H9 (cell line): ENCODE measurements around the gene GALNT2. TPM values are rescaled to one million over a fixed set of nuclear protein-coding genes. Genes with fewer than 3 reads are reported as not detected.

Experiments used
- DNase-seq: peaks from one replicate; pipeline ENCODE4 v3.0.0-alpha.2; 2017
- H2AFZ ChIP-seq: one replicate; pipeline ENCODE4 v1.6.1; 2013; ENCODE audit warnings: mild to moderate bottlenecking, low read length, control low read depth, moderate library complexity
- H2AK5ac ChIP-seq: 2 replicates; pipeline ENCODE4 v1.6.1; 2013; ENCODE audit warnings: low read length, control low read depth, mixed read lengths; ENCODE audit not compliant: insufficient read length
- H2BK120ac ChIP-seq: one replicate; pipeline ENCODE4 v1.6.1; 2013; ENCODE audit warnings: low read depth, mild to moderate bottlenecking, low read length, control low read depth, inconsistent platforms; ENCODE audit not compliant: poor library complexity, severe bottlenecking
- H2BK12ac ChIP-seq: 2 replicates; pipeline ENCODE4 v1.6.1; 2013; ENCODE audit warnings: low read length, control low read depth, mixed read lengths, low read depth; ENCODE audit not compliant: insufficient read length
- H2BK15ac ChIP-seq: 2 replicates; pipeline ENCODE4 v1.6.1; 2013; ENCODE audit warnings: low read depth, low read length, control low read depth
- H2BK20ac ChIP-seq: one replicate; pipeline ENCODE4 v1.6.1; 2013; ENCODE audit warnings: low read depth, mild to moderate bottlenecking, low read length, control low read depth, inconsistent platforms; ENCODE audit not compliant: poor library complexity, severe bottlenecking
- H2BK5ac ChIP-seq: 2 replicates; pipeline ENCODE4 v1.6.1; 2013; ENCODE audit warnings: low read length, control low read depth, mixed read lengths; ENCODE audit not compliant: insufficient read length
- H3K14ac ChIP-seq: 2 replicates; pipeline ENCODE4 v1.6.1; 2013; ENCODE audit warnings: low read length, control low read depth; ENCODE audit not compliant: insufficient read depth
- H3K18ac ChIP-seq: 2 replicates; pipeline ENCODE4 v1.6.1; 2013; ENCODE audit warnings: low read depth, mild to moderate bottlenecking, mixed read lengths, low read length, control low read depth; ENCODE audit not compliant: insufficient read length
- H3K23ac ChIP-seq: 2 replicates; pipeline ENCODE4 v1.6.1; 2013; ENCODE audit warnings: low read length, control low read depth, mixed read lengths, low read depth; ENCODE audit not compliant: insufficient read length
- H3K23me2 ChIP-seq: 2 replicates; pipeline ENCODE4 v1.6.1; 2013; ENCODE audit warnings: low read depth, mild to moderate bottlenecking, mixed read lengths, low read length, control low read depth; ENCODE audit not compliant: insufficient read length, poor library complexity, severe bottlenecking
- H3K27ac ChIP-seq: 2 replicates; pipeline ENCODE4 v1.5.1; 2013; ENCODE audit warnings: low read length, control low read depth, mixed read lengths, low read depth; ENCODE audit not compliant: insufficient read length
- H3K27me3 ChIP-seq: 2 replicates; pipeline ENCODE4 v1.6.1; 2013; ENCODE audit warnings: low read length, control low read depth, inconsistent platforms; ENCODE audit not compliant: insufficient read depth
- H3K4ac ChIP-seq: 2 replicates; pipeline ENCODE4 v1.6.1; 2013; ENCODE audit warnings: low read depth, mild to moderate bottlenecking, control low read depth, inconsistent platforms, low read length, moderate library complexity
- H3K4me1 ChIP-seq: 2 replicates; pipeline ENCODE4 v1.6.1; 2013; ENCODE audit warnings: low read length, control low read depth, inconsistent platforms; ENCODE audit not compliant: insufficient read depth
- H3K4me2 ChIP-seq: 2 replicates; pipeline ENCODE4 v1.6.1; 2013; ENCODE audit warnings: low read length, control low read depth, mixed read lengths; ENCODE audit not compliant: insufficient read length, insufficient read depth
- H3K56ac ChIP-seq: 2 replicates; pipeline ENCODE4 v1.6.1; 2013; ENCODE audit warnings: low read depth, mild to moderate bottlenecking, mixed read lengths, low read length, control low read depth; ENCODE audit not compliant: insufficient read length
- H3K79me1 ChIP-seq: 2 replicates; pipeline ENCODE4 v1.6.1; 2013; ENCODE audit warnings: low read depth, mild to moderate bottlenecking, moderate library complexity, low read length, control low read depth, inconsistent platforms; ENCODE audit not compliant: insufficient read depth, poor library complexity, severe bottlenecking
- H3K79me2 ChIP-seq: 2 replicates; pipeline ENCODE4 v1.6.1; 2013; ENCODE audit warnings: low read length, control low read depth, inconsistent platforms; ENCODE audit not compliant: insufficient read depth
- H3K9ac ChIP-seq: 2 replicates; pipeline ENCODE4 v1.6.1; 2013; ENCODE audit warnings: low read length, control low read depth, mixed read lengths; ENCODE audit not compliant: insufficient read length; ENCODE audit errors: extremely low read depth
- H3K9me3 ChIP-seq: one replicate; pipeline ENCODE4 v1.6.1; 2013; ENCODE audit warnings: low read depth, low read length, inconsistent platforms; ENCODE audit not compliant: control insufficient read depth
- H3T11ph ChIP-seq: one replicate; pipeline ENCODE4 v1.6.1; 2013; ENCODE audit warnings: mild to moderate bottlenecking, low read length, control low read depth, inconsistent platforms
- H4K20me1 ChIP-seq: one replicate; pipeline ENCODE4 v1.6.1; 2013; ENCODE audit not compliant: control insufficient read depth, insufficient read length, insufficient read depth
- H4K5ac ChIP-seq: 2 replicates; pipeline ENCODE4 v1.6.1; 2013; ENCODE audit warnings: low read depth, mild to moderate bottlenecking, mixed read lengths, low read length, control low read depth; ENCODE audit not compliant: insufficient read length
- H4K8ac ChIP-seq: replicated peaks from 2 replicates; pipeline ENCODE4 v1.6.1; 2013; ENCODE audit warnings: low read length, control low read depth, mixed read lengths, low read depth; ENCODE audit not compliant: insufficient read length
- H4K91ac ChIP-seq: 2 replicates; pipeline ENCODE4 v1.6.1; 2013; ENCODE audit warnings: low read depth, mild to moderate bottlenecking, moderate library complexity, mixed read lengths, low read length, control low read depth; ENCODE audit not compliant: insufficient read length
- H3K27ac Mint-ChIP-seq, 3 experiments: 2 replicates in 2 of 3; 3 replicates in 1 of 3; pipeline ENCODE4 v1.8.0; 2020 to 2021; ENCODE audit warnings: mixed read lengths in 3 of 3, mild to moderate bottlenecking in 1 of 3, moderate library complexity in 1 of 3
- H3K27me3 Mint-ChIP-seq: 2 replicates; pipeline ENCODE4 v1.8.0; 2021; ENCODE audit warnings: low read depth, mild to moderate bottlenecking, moderate library complexity, mixed read lengths
- H3K36me3 Mint-ChIP-seq, 3 experiments: 2 replicates in 2 of 3; 3 replicates in 1 of 3; pipeline ENCODE4 v1.8.0; 2020 to 2021; ENCODE audit warnings: low read depth in 3 of 3, mixed read lengths in 3 of 3; ENCODE audit not compliant: insufficient read depth in 1 of 3
- H3K4me1 Mint-ChIP-seq, 2 experiments: 2 replicates each; pipeline ENCODE4 v1.8.0; 2020; ENCODE audit warnings: mixed read lengths in 2 of 2
- H3K4me3 Mint-ChIP-seq, 2 experiments: 2 replicates in 1 of 2; 3 replicates in 1 of 2; pipeline ENCODE4 v1.8.0; 2020 to 2021; ENCODE audit warnings: mild to moderate bottlenecking in 2 of 2, mixed read lengths in 2 of 2, moderate library complexity in 1 of 2
- H3K9me3 Mint-ChIP-seq, 2 experiments: 2 replicates in 1 of 2; 3 replicates in 1 of 2; pipeline ENCODE4 v1.8.0; 2020; ENCODE audit warnings: mild to moderate bottlenecking in 2 of 2, mixed read lengths in 2 of 2, moderate library complexity in 1 of 2
- WGBS: extraction: QIAGEN DNeasy Blood & Tissue Kit; methylation state at CpG from one replicate; pipeline ENCODE4 v1.1.7; 2013; ENCODE audit warnings: missing lambda C conversion rate, low lambda C conversion rate, mixed read lengths; ENCODE audit not compliant: insufficient read length; ENCODE audit errors: extremely low coverage; 5-methylcytosine and 5-hydroxymethylcytosine counted together
- total RNA-seq: library from RNA; stranded (reverse); gene quantifications from 2 replicates; pipeline ENCODE4 v1.2.1, GENCODE V29; 2021
- TF ChIP-seq, protein P1 (sequence below): fragments of 200-600 bp; sonication (generic); conservative IDR thresholded peaks from 3 replicates; pipeline ENCODE4 v1.8.0; 2021; ENCODE audit warnings: antibody characterized with exemption, mild to moderate bottlenecking

Gene GALNT2
- total RNA-seq, 1 experiment from 2014 or later, result 57.6 TPM

DNA sequence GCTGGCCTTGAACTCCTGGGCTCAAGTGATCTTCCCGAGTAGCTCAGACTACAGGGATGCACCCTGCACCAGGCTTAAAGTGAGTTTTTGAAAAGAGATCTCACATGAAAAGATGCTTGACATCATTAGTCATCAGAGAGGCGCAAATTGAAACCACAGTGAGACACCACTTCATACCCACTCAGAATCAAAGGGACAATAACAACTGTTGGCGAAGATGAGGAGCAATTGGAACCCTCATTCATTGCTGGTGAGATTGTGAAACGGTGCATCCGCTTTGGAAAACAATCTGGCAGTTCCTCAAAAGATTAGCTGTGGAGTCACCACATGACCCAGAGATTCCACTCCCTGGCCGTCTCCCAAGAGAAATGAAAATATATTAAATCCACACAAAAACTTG lies 236.8 kb downstream of the GALNT2 start:
- Mint-ChIP-seq H3K9me3 (no peaks in the 10 kb centered on the region), H3K4me3 (no peak overlapping the region), H3K27me3 (peaks cover 4% of the 10 kb centered on the region; the same call in 1 of the 2 replicates), H3K36me3 (no peaks in the 10 kb centered on the region; a peak in 1 of 7 replicates), H3K27ac (no peak overlapping the region), H3K4me1 (peaks cover 9 to 12% of the 10 kb centered on the region in 2 experiments)
- Histone ChIP-seq H2BK15ac (no peak overlapping the region), H3T11ph (no peak overlapping the region), H3K79me1 (no peaks in the 10 kb centered on the region), H2BK5ac (no peak overlapping the region), H3K27ac (no peak overlapping the region), H3K18ac (no peak overlapping the region), H3K9me3 (no peaks in the 10 kb centered on the region), H3K23ac (no peak overlapping the region), H3K9ac (no peak overlapping the region), H2AFZ (no peak overlapping the region), H2AK5ac (no peak overlapping the region), H3K23me2 (no peaks in the 10 kb centered on the region), H4K20me1 (no peaks in the 10 kb centered on the region), H3K56ac (no peak overlapping the region), H2BK120ac (no peak overlapping the region), H3K4me1 (no peaks in the 10 kb centered on the region), H4K91ac (no peak overlapping the region), H4K5ac (no peak overlapping the region), H3K27me3 (no peaks in the 10 kb centered on the region), H2BK20ac (no peak overlapping the region), H3K79me2 (no peaks in the 10 kb centered on the region), H4K8ac (no peak overlapping the region), H2BK12ac (no peak overlapping the region), H3K14ac (no peak overlapping the region), H3K4ac (no peak overlapping the region), H3K4me2 (no peak overlapping the region)
- no peak for DNase-seq
- TF ChIP-seq, protein P1, sequence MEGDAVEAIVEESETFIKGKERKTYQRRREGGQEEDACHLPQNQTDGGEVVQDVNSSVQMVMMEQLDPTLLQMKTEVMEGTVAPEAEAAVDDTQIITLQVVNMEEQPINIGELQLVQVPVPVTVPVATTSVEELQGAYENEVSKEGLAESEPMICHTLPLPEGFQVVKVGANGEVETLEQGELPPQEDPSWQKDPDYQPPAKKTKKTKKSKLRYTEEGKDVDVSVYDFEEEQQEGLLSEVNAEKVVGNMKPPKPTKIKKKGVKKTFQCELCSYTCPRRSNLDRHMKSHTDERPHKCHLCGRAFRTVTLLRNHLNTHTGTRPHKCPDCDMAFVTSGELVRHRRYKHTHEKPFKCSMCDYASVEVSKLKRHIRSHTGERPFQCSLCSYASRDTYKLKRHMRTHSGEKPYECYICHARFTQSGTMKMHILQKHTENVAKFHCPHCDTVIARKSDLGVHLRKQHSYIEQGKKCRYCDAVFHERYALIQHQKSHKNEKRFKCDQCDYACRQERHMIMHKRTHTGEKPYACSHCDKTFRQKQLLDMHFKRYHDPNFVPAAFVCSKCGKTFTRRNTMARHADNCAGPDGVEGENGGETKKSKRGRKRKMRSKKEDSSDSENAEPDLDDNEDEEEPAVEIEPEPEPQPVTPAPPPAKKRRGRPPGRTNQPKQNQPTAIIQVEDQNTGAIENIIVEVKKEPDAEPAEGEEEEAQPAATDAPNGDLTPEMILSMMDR, result no peak
- no CpG with 5 or more reads among the region's 6 CpGs for WGBS
